ENCODE measurements around the gene CCDC85C. TPM values are rescaled to one million over a fixed set of nuclear protein-coding genes. Genes with fewer than 3 reads are reported as not detected.

CCDC85C gene
- total and polyA plus RNA-seq, 10 of the 15 experiments (the other 5 are each of a cell fraction or from before 2014, with no cell fraction given), result 0.03 to 3.6 (median 1.1) TPM

- H3K36me3 ChIP-seq (ENCODE audit: control insufficient read depth in 2 of 2, insufficient read depth in 2 of 2, low read length in 1 of 2), result no peaks in the 10 kb centered on the region
- H3K4me1 ChIP-seq (ENCODE audit: control insufficient read depth, insufficient read depth, low read length), result no peaks in the 10 kb centered on the region
- H3K4me2 ChIP-seq (ENCODE audit: control insufficient read depth, insufficient read depth), result no peak overlapping the region
- no peaks in the 10 kb centered on the region for H3K27me3 ChIP-seq (replicated peaks in 1 of 2; ENCODE audit: control insufficient read depth in 2 of 2, insufficient read depth in 2 of 2, low read length in 1 of 2)
- 96% methylated on average over 4 of the region's 4 CpGs for WGBS (ENCODE audit: insufficient coverage, insufficient replicate concordance, low lambda C conversion rate, missing lambda C conversion rate)
- 0 out of 2 replicates have a peak, but pooled peaks cover 3% of the 10 kb centered on the region for H4K20me1 ChIP-seq (ENCODE audit: control insufficient read depth, insufficient read depth)
- RAD21 ChIA-PET (ENCODE audit: unreplicated experiment), result no interaction called here
- in situ Hi-C loops (cut with MboI), result no loop called here
- no peak overlapping the region for H3K9ac ChIP-seq (ENCODE audit: control insufficient read depth, insufficient read depth, low read length)
- BruUV-seq (replicated peaks), result no TSS peak
- peaks cover 64% of the 10 kb centered on the region for H3K79me2 ChIP-seq (ENCODE audit: control insufficient read depth, insufficient read depth, low read length)
- intact Hi-C loops (cut with micrococcal nuclease; ENCODE audit: unreplicated experiment), result no loop called here
- H3K9me3 ChIP-seq (replicated peaks; ENCODE audit: control insufficient read depth, insufficient read depth, low read length), result no peaks in the 10 kb centered on the region
- H2AFZ ChIP-seq (ENCODE audit: control insufficient read depth, low read depth, low read length), result no peak overlapping the region
- DNase-seq (ENCODE audit: low read depth, low spot score) (no peak), ATAC-seq (no peak), FAIRE-seq (no peak)
- H3K27ac ChIP-seq (ENCODE audit: control insufficient read depth, insufficient read depth), result no peak overlapping the region
- POLR2A ChIA-PET, result interaction anchor here (0.6 kb wide), 1 partner anchor 577 kb away, joined by 4 read pairs; no protein-coding TSS in a partner anchor
- SMC1A ChIA-PET (ENCODE audit: uncharacterized antibody, unreplicated experiment), result no interaction called here
- H3K4me3 ChIP-seq, result no peak overlapping the region
- CTCF ChIA-PET, result no interaction called here
- TF ChIP-seq ATF2 (IDR thresholded peaks at IDR 0.05; ENCODE audit: low read length) (no peak), CREB1 (IDR thresholded peaks at IDR 0.05; ENCODE audit: low read depth) (no peak), SMC3 (IDR thresholded peaks at IDR 0.05; ENCODE audit: borderline replicate concordance, low read length) (no peak), ZZZ3 (IDR thresholded peaks at IDR 0.05; ENCODE audit: control insufficient read depth, insufficient read length, low read depth) (no peak), MXI1 (IDR thresholded peaks at IDR 0.05; ENCODE audit: low read depth, low read length) (no peak), PML (IDR thresholded peaks at IDR 0.05; ENCODE audit: low read length) (no peak)
- TF ChIP-seq, protein P1, sequence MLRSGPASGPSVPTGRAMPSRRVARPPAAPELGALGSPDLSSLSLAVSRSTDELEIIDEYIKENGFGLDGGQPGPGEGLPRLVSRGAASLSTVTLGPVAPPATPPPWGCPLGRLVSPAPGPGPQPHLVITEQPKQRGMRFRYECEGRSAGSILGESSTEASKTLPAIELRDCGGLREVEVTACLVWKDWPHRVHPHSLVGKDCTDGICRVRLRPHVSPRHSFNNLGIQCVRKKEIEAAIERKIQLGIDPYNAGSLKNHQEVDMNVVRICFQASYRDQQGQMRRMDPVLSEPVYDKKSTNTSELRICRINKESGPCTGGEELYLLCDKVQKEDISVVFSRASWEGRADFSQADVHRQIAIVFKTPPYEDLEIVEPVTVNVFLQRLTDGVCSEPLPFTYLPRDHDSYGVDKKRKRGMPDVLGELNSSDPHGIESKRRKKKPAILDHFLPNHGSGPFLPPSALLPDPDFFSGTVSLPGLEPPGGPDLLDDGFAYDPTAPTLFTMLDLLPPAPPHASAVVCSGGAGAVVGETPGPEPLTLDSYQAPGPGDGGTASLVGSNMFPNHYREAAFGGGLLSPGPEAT (IDR thresholded peaks at IDR 0.05; ENCODE audit: low read depth), result no peak
- TF ChIP-seq, protein P2, sequence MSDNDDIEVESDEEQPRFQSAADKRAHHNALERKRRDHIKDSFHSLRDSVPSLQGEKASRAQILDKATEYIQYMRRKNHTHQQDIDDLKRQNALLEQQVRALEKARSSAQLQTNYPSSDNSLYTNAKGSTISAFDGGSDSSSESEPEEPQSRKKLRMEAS (IDR thresholded peaks at IDR 0.05; ENCODE audit: low read depth, low read length), result no peak
- TF ChIP-seq, protein P3, sequence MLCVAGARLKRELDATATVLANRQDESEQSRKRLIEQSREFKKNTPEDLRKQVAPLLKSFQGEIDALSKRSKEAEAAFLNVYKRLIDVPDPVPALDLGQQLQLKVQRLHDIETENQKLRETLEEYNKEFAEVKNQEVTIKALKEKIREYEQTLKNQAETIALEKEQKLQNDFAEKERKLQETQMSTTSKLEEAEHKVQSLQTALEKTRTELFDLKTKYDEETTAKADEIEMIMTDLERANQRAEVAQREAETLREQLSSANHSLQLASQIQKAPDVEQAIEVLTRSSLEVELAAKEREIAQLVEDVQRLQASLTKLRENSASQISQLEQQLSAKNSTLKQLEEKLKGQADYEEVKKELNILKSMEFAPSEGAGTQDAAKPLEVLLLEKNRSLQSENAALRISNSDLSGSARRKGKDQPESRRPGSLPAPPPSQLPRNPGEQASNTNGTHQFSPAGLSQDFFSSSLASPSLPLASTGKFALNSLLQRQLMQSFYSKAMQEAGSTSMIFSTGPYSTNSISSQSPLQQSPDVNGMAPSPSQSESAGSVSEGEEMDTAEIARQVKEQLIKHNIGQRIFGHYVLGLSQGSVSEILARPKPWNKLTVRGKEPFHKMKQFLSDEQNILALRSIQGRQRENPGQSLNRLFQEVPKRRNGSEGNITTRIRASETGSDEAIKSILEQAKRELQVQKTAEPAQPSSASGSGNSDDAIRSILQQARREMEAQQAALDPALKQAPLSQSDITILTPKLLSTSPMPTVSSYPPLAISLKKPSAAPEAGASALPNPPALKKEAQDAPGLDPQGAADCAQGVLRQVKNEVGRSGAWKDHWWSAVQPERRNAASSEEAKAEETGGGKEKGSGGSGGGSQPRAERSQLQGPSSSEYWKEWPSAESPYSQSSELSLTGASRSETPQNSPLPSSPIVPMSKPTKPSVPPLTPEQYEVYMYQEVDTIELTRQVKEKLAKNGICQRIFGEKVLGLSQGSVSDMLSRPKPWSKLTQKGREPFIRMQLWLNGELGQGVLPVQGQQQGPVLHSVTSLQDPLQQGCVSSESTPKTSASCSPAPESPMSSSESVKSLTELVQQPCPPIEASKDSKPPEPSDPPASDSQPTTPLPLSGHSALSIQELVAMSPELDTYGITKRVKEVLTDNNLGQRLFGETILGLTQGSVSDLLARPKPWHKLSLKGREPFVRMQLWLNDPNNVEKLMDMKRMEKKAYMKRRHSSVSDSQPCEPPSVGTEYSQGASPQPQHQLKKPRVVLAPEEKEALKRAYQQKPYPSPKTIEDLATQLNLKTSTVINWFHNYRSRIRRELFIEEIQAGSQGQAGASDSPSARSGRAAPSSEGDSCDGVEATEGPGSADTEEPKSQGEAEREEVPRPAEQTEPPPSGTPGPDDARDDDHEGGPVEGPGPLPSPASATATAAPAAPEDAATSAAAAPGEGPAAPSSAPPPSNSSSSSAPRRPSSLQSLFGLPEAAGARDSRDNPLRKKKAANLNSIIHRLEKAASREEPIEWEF (IDR thresholded peaks at IDR 0.05; ENCODE audit: insufficient replicate concordance, low read depth, low read length), result no peak
- TF ChIP-seq, protein P4, sequence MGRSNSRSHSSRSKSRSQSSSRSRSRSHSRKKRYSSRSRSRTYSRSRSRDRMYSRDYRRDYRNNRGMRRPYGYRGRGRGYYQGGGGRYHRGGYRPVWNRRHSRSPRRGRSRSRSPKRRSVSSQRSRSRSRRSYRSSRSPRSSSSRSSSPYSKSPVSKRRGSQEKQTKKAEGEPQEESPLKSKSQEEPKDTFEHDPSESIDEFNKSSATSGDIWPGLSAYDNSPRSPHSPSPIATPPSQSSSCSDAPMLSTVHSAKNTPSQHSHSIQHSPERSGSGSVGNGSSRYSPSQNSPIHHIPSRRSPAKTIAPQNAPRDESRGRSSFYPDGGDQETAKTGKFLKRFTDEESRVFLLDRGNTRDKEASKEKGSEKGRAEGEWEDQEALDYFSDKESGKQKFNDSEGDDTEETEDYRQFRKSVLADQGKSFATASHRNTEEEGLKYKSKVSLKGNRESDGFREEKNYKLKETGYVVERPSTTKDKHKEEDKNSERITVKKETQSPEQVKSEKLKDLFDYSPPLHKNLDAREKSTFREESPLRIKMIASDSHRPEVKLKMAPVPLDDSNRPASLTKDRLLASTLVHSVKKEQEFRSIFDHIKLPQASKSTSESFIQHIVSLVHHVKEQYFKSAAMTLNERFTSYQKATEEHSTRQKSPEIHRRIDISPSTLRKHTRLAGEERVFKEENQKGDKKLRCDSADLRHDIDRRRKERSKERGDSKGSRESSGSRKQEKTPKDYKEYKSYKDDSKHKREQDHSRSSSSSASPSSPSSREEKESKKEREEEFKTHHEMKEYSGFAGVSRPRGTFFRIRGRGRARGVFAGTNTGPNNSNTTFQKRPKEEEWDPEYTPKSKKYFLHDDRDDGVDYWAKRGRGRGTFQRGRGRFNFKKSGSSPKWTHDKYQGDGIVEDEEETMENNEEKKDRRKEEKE (IDR thresholded peaks at IDR 0.05), result no peak
- TF ChIP-seq, protein P5, sequence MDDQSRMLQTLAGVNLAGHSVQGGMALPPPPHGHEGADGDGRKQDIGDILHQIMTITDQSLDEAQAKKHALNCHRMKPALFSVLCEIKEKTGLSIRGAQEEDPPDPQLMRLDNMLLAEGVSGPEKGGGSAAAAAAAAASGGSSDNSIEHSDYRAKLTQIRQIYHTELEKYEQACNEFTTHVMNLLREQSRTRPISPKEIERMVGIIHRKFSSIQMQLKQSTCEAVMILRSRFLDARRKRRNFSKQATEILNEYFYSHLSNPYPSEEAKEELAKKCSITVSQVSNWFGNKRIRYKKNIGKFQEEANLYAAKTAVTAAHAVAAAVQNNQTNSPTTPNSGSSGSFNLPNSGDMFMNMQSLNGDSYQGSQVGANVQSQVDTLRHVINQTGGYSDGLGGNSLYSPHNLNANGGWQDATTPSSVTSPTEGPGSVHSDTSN (IDR thresholded peaks at IDR 0.05; ENCODE audit: insufficient replicate concordance, low read depth, low read length), result no peak
Measured at GRCh38 chr14:99472937-99473336, 131.1 kb downstream of the CCDC85C start.

Measured in GM12878 (cell line).